HG03280 (cell line): ENCODE results near the gene MERTK.
"Not testable (repeated sequence)": the region's sequence is repeated elsewhere in the genome, so short reads cannot be mapped to it uniquely, and the experiment has no call there.

ENCODE experiments used
- ATAC-seq: cut with Tn5 transposase; IDR thresholded peaks from one replicate; pipeline ENCODE4 v1.9.1; 2021; ENCODE audit warnings: mild to moderate bottlenecking, moderate library complexity; ENCODE audit not compliant: unreplicated experiment

MERTK gene

GRCh38 chr2:111944531-111945210, 46.3 kb downstream of the MERTK start:
- no peak for ATAC-seq

- no peak for ATAC-seq
Measured at GRCh38 chr2:111945444-111946293, 47.3 kb downstream of the MERTK start.

GRCh38 chr2:111946294-111947114, 48.1 kb downstream of the MERTK start:
- ATAC-seq, result no peak

- no peak for ATAC-seq
Measured at GRCh38 chr2:111947219-111947618, 48.8 kb downstream of the MERTK start.

GRCh38 chr2:111948832-111949231, 50.4 kb downstream of the MERTK start:
- no peak for ATAC-seq

- ATAC-seq, result no peak
Measured at GRCh38 chr2:111950236-111950635, 51.8 kb downstream of the MERTK start.

- no peak for ATAC-seq
Measured at GRCh38 chr2:111951486-111951885, 53.1 kb downstream of the MERTK start.

GRCh38 chr2:111952871-111953452, 54.6 kb downstream of the MERTK start:
- ATAC-seq, result no peak

GRCh38 chr2:111954602-111955332, 56.4 kb downstream of the MERTK start:
- ATAC-seq, result no peak

- no peak for ATAC-seq
Measured at GRCh38 chr2:111957872-111958354, 59.5 kb downstream of the MERTK start.

- no peak for ATAC-seq
Measured at GRCh38 chr2:111958901-111959300, 60.5 kb downstream of the MERTK start.

- no peak for ATAC-seq
Measured at GRCh38 chr2:111961663-111962062, 63.3 kb downstream of the MERTK start.

GRCh38 chr2:111963086-111963485, 64.7 kb downstream of the MERTK start:
- ATAC-seq, result not testable (repeated sequence)

- ATAC-seq, result not testable (repeated sequence)
Measured at GRCh38 chr2:111963508-111963907, 65.1 kb downstream of the MERTK start.

GRCh38 chr2:111965062-111965461, 66.7 kb downstream of the MERTK start:
- no peak for ATAC-seq

- no peak for ATAC-seq
Measured at GRCh38 chr2:111966241-111966640, 67.8 kb downstream of the MERTK start.

- ATAC-seq, result no peak
Measured at GRCh38 chr2:111967018-111967417, 68.6 kb downstream of the MERTK start.

GRCh38 chr2:111970453-111970852, 72.0 kb downstream of the MERTK start:
- ATAC-seq, result no peak

- ATAC-seq, result no peak
Measured at GRCh38 chr2:111972955-111973565, 74.7 kb downstream of the MERTK start.

GRCh38 chr2:111973701-111974100, 75.3 kb downstream of the MERTK start:
- ATAC-seq, result no peak
